Activated naive CD4-positive, alpha-beta T cell treated with Interleukin-2 at 50 U/mL for 16 hours (primary cell): ENCODE data around the gene SLC2A13.

Source experiments
- DNase-seq: peaks from one replicate; pipeline ENCODE4 v3.0.0-alpha.2; 2020

The SLC2A13 gene

GRCh38 chr12:39713552-39713951 lies 392.3 kb downstream of the SLC2A13 start:
- no peak for DNase-seq

GRCh38 chr12:39712334-39712733 lies 393.5 kb downstream of the SLC2A13 start:
- no peak for DNase-seq
